Peyer's patch (tissue), 4 donors: ENCODE measurements around the gene NARS2.

Experiments used
- CTCF ChIP-seq, 6 experiments: fragments of 450-650 bp in 4 of 6; fragments of 200-600 bp in 2 of 6; sonication (generic) in 1 of 6; IDR thresholded peaks; one replicate each; pipeline ENCODE4 v1.5.1; 2017 to 2019; ENCODE audit warnings: antibody characterized with exemption in 6 of 6, mild to moderate bottlenecking in 3 of 6, moderate library complexity in 1 of 6
- POLR2A ChIP-seq, 2 donors: fragments of 450-650 bp; IDR thresholded peaks; one replicate each; pipeline ENCODE4 v1.5.1; 2017; ENCODE audit warnings: antibody characterized with exemption in 2 of 2, mild to moderate bottlenecking in 2 of 2, moderate library complexity in 2 of 2

GRCh38 chr11:78429209-78429608 lies 145.5 kb downstream of the NARS2 start:
- TF ChIP-seq CTCF (IDR thresholded peaks at IDR 0.05) (no peak), POLR2A (IDR thresholded peaks at IDR 0.05) (no peak)
